ENCODE data around the gene MICU1.

DNA sequence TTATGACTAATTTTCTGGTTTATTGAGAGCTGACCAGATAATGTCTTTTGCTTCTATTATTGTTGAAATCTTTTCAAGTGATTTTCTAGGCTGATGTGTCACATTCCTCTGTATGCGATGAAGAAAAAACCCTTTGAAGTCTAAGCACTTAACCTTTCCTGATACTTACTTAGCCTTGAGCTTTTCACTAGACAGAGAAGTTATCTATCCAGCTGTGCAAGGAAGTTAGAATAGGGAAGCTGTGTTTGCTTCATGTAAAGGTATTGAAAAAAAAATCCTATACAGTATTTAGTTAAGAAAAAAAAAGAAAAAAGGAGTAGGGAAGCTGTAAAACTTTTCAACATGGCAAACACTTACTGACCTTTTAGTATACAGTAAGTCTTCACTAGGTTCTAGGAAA is 153.6 kb downstream of the MICU1 start:
- TF ChIP-seq, protein P1, sequence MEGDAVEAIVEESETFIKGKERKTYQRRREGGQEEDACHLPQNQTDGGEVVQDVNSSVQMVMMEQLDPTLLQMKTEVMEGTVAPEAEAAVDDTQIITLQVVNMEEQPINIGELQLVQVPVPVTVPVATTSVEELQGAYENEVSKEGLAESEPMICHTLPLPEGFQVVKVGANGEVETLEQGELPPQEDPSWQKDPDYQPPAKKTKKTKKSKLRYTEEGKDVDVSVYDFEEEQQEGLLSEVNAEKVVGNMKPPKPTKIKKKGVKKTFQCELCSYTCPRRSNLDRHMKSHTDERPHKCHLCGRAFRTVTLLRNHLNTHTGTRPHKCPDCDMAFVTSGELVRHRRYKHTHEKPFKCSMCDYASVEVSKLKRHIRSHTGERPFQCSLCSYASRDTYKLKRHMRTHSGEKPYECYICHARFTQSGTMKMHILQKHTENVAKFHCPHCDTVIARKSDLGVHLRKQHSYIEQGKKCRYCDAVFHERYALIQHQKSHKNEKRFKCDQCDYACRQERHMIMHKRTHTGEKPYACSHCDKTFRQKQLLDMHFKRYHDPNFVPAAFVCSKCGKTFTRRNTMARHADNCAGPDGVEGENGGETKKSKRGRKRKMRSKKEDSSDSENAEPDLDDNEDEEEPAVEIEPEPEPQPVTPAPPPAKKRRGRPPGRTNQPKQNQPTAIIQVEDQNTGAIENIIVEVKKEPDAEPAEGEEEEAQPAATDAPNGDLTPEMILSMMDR (IDR thresholded peaks at IDR 0.05): no peak
- no peak for TF ChIP-seq EP300 (IDR thresholded peaks at IDR 0.05)
- no peak for TF ChIP-seq POLR2A (IDR thresholded peaks at IDR 0.05)

Data from ovary (tissue), 3 donors.